Measurements from ENCODE around the gene WWTR1. TPM values are rescaled to one million over a fixed set of nuclear protein-coding genes. Genes with fewer than 3 reads are reported as not detected.

The WWTR1 gene
- total and polyA plus RNA-seq, 2 experiments from 2014 or later: 25.1 to 26.2 TPM

GRCh38 chr3:149638228-149639092, 19.4 kb downstream of the WWTR1 start:
- Mint-ChIP-seq H3K9me3 (no peaks in the 10 kb centered on the region), H3K4me3 (no peak overlapping the region), H3K4me1 (peaks cover 14% of the 10 kb centered on the region), H3K27me3 (ENCODE audit: insufficient read depth, low read depth, poor library complexity) (peaks cover 4% of the 10 kb centered on the region), H3K36me3 (ENCODE audit: low read depth) (no peaks in the 10 kb centered on the region; the same call in 2 of the 3 replicates), H3K27ac (no peak overlapping the region)
- peaks cover 100% of the 10 kb centered on the region for H3K79me2 ChIP-seq (replicated peaks; ENCODE audit: insufficient read depth)
- no peak for DNase-seq (ENCODE audit: low spot score)
- no peak overlapping the region for H3K4me3 ChIP-seq
- H2AFZ ChIP-seq: no peak overlapping the region
- no peak overlapping the region for H3K4me2 ChIP-seq
- TF ChIP-seq ZNF114 (CRISPR knock-in tag; IDR thresholded peaks at IDR 0.05) (no peak), ZNF331 (CRISPR knock-in tag; IDR thresholded peaks at IDR 0.05; ENCODE audit: low read depth) (no peak), CTCF (conservative IDR thresholded peaks at IDR 0.05; ENCODE audit: low read depth in 2 of 2) (no peak), POLR2AphosphoS5 (IDR thresholded peaks at IDR 0.05; ENCODE audit: low read depth) (no peak), EZH2phosphoT487 (IDR thresholded peaks at IDR 0.05; ENCODE audit: unreplicated experiment) (no peak), EZH2 (IDR thresholded peaks at IDR 0.05; ENCODE audit: low read depth, unreplicated experiment) (no peak)
- no peaks in the 10 kb centered on the region for H3K9me2 ChIP-seq (ENCODE audit: insufficient read depth)
- peaks cover under 1% of the 10 kb centered on the region; the same call in 1 of the 2 replicates for H4K20me1 ChIP-seq (replicated peaks; ENCODE audit: insufficient read depth)
- peaks cover 22% of the 10 kb centered on the region for H3K4me1 ChIP-seq (ENCODE audit: insufficient read depth)
- peak overlapping the region; percentile 40; the same call in 1 of the 2 replicates for H3K27ac ChIP-seq (ENCODE audit: low read depth)
- ATAC-seq: no peak
- no peaks in the 10 kb centered on the region for H3K27me3 ChIP-seq (ENCODE audit: insufficient read depth)
- no peaks in the 10 kb centered on the region for H3K36me3 ChIP-seq (ENCODE audit: insufficient read depth)
- no peaks in the 10 kb centered on the region for H3F3A ChIP-seq (replicated peaks; ENCODE audit: low read depth)

- H3K79me2 ChIP-seq (replicated peaks; ENCODE audit: insufficient read depth): peaks cover 100% of the 10 kb centered on the region
- H3K9me3 Mint-ChIP-seq: no peaks in the 10 kb centered on the region
- TF ChIP-seq POLR2AphosphoS5 (IDR thresholded peaks at IDR 0.05; ENCODE audit: low read depth): no peak
- TF ChIP-seq ZNF114 (CRISPR knock-in tag; IDR thresholded peaks at IDR 0.05): no peak
- no peak for TF ChIP-seq NANOG (IDR thresholded peaks at IDR 0.05; ENCODE audit: borderline replicate concordance)
- TF ChIP-seq REST (IDR thresholded peaks at IDR 0.05; ENCODE audit: unreplicated experiment): no peak
- TF ChIP-seq CTCF (conservative IDR thresholded peaks at IDR 0.05; ENCODE audit: low read depth in 2 of 2): no peak
- TF ChIP-seq CREB1 (CRISPR knock-in tag; IDR thresholded peaks at IDR 0.05; ENCODE audit: low read depth): no peak
- no peak for TF ChIP-seq JUNB (IDR thresholded peaks at IDR 0.05; ENCODE audit: unreplicated experiment)
- TF ChIP-seq EZH2 (IDR thresholded peaks at IDR 0.05; ENCODE audit: low read depth, unreplicated experiment): no peak
- TF ChIP-seq STAT1 (IDR thresholded peaks at IDR 0.05; ENCODE audit: unreplicated experiment): no peak
- no peak for TF ChIP-seq EZH2phosphoT487 (IDR thresholded peaks at IDR 0.05; ENCODE audit: unreplicated experiment)
- no peak for TF ChIP-seq ZNF331 (CRISPR knock-in tag; IDR thresholded peaks at IDR 0.05; ENCODE audit: low read depth)
- TF ChIP-seq ETS1 (IDR thresholded peaks at IDR 0.05): no peak
These were observed 22.4 kb downstream of the WWTR1 start for GRCh38 chr3:149635396-149635795.

More at GRCh38 chr3:149635396-149635795, 22.4 kb downstream of the WWTR1 start:
- Histone ChIP-seq H3K9me2 (ENCODE audit: insufficient read depth) (no peaks in the 10 kb centered on the region), H2AFZ (no peak overlapping the region), H4K20me1 (replicated peaks; ENCODE audit: insufficient read depth) (peaks cover 18% of the 10 kb centered on the region; the same call in 1 of the 2 replicates), H3K36me3 (ENCODE audit: insufficient read depth) (no peaks in the 10 kb centered on the region), H3K27ac (ENCODE audit: low read depth) (no peak overlapping the region), H3K4me2 (no peak overlapping the region), H3K4me1 (ENCODE audit: insufficient read depth) (peaks cover 20% of the 10 kb centered on the region), H3K27me3 (ENCODE audit: insufficient read depth) (no peaks in the 10 kb centered on the region), H3F3A (replicated peaks; ENCODE audit: low read depth) (no peaks in the 10 kb centered on the region), H3K4me3 (no peak overlapping the region)
- Mint-ChIP-seq H3K27ac (no peak overlapping the region), H3K4me3 (no peak overlapping the region), H3K4me1 (peaks cover 18% of the 10 kb centered on the region), H3K27me3 (ENCODE audit: insufficient read depth, low read depth, poor library complexity) (peaks cover 6% of the 10 kb centered on the region), H3K36me3 (ENCODE audit: low read depth) (peaks cover 4% of the 10 kb centered on the region; the same call in 1 of the 3 replicates)
- no peak for ATAC-seq
- DNase-seq (ENCODE audit: low spot score): no peak

Data from GM23338 (cell line).